HepG2 (cell line): Measurements from ENCODE around the gene SEC62. TPM values are rescaled to one million over a fixed set of nuclear protein-coding genes. Genes with fewer than 3 reads are reported as not detected.

Experiments
- ATAC-seq: fragments of 200-7000 bp; cut with Tn5 transposase; 3 replicates; pipeline ENCODE4 v1.9.1; 2020; ENCODE audit warnings: mild to moderate bottlenecking, moderate library complexity
- BruUV-seq: library from RNA; stranded (reverse); fragments of 400-500 nt; replicated peaks from 2 replicates; lab custom pipeline; 2021; lab: Mats Ljungman, UMichigan
- CTCF ChIA-PET: fragments of 300-600 bp; formaldehyde crosslinking; extraction: SDS; loops from one replicate; lab custom pipeline; 2021; ENCODE audit warnings: low total read pairs, inconsistent platforms, low intra/inter-chr PET ratio; lab: Yijun Ruan, JAX
- POLR2A ChIA-PET: fragments of 350-600 bp; sonication (Branson Sonifier 250); formaldehyde crosslinking; loops from one replicate; lab custom pipeline; 2020; ENCODE audit warnings: antibody characterized with exemption, inconsistent platforms; lab: Yijun Ruan, JAX
- DNase-seq: peaks from one replicate; pipeline ENCODE4 v3.0.0-alpha.2; 2015; ENCODE audit warnings: low spot score
- FAIRE-seq: peaks from 3 replicates; lab custom pipeline; 2011; peaks lifted over from hg19 to GRCh38; lab: Jason Lieb, UNC
- H2AFZ ChIP-seq: one replicate; pipeline ENCODE4 v1.6.1; 2011; ENCODE audit warnings: low read length, inconsistent platforms
- H3K27ac ChIP-seq: fragments of 300-600 bp; 3 replicates; pipeline ENCODE4 v1.8.0; 2011; ENCODE audit warnings: mixed run types, mild to moderate bottlenecking, mixed read lengths, low read length, inconsistent platforms; ENCODE audit not compliant: insufficient read depth; ENCODE audit errors: extremely low read length
- H3K27me3 ChIP-seq, 2 experiments: fragments of 200-600 bp in 1 of 2; 2 replicates in 1 of 2; 3 replicates in 1 of 2; pipeline versions ENCODE4 v1.6.0 to v1.8.0; 2011; ENCODE audit warnings: low read length in 2 of 2, mild to moderate bottlenecking in 2 of 2, moderate library complexity in 2 of 2, inconsistent platforms in 1 of 2; ENCODE audit not compliant: insufficient read depth in 2 of 2, control insufficient read depth in 1 of 2
- H3K36me3 ChIP-seq, 2 experiments: fragments of 200-600 bp in 1 of 2; replicated peaks in 1 of 2; 2 replicates in 1 of 2; 3 replicates in 1 of 2; pipeline versions ENCODE4 v1.5.1 to v1.8.0; 2011; ENCODE audit warnings: low read length in 2 of 2, inconsistent platforms in 1 of 2; ENCODE audit not compliant: insufficient read depth in 2 of 2, control insufficient read depth in 1 of 2
- H3K4me1 ChIP-seq: 2 replicates; pipeline ENCODE4 v1.5.1; 2012; ENCODE audit warnings: low read length, inconsistent platforms; ENCODE audit not compliant: insufficient read depth
- H3K4me2 ChIP-seq: 2 replicates; pipeline ENCODE4 v1.6.0; 2011; ENCODE audit warnings: low read depth, low read length, inconsistent platforms
- H3K4me3 ChIP-seq, 3 experiments: fragments of 200-600 bp in 1 of 3; sonication (generic), shearing (Covaris generic) in 1 of 3; replicated peaks in 1 of 3; 2 replicates each; pipeline ENCODE4 v1.5.1; 2011 to 2016; ENCODE audit warnings: low read length in 3 of 3, inconsistent platforms in 2 of 3, low read depth in 2 of 3, mild to moderate bottlenecking in 2 of 3, control low read depth in 1 of 3, mixed read lengths in 1 of 3; ENCODE audit not compliant: insufficient read depth in 1 of 3
- H3K79me2 ChIP-seq: one replicate; pipeline ENCODE4 v1.6.1; 2011; ENCODE audit warnings: low read length, inconsistent platforms; ENCODE audit not compliant: insufficient read depth
- H3K9ac ChIP-seq: 2 replicates; pipeline ENCODE4 v1.6.0; 2011; ENCODE audit warnings: mild to moderate bottlenecking, low read depth, low read length, inconsistent platforms; ENCODE audit not compliant: insufficient read depth
- H3K9me3 ChIP-seq: 2 replicates; pipeline ENCODE4 v1.5.1; 2012; ENCODE audit warnings: mild to moderate bottlenecking, low read length
- H4K20me1 ChIP-seq: 2 replicates; pipeline ENCODE4 v1.6.0; 2011; ENCODE audit warnings: inconsistent platforms, mild to moderate bottlenecking, low read length, moderate library complexity; ENCODE audit not compliant: insufficient read depth
- GFI1 ChIP-seq: sonication (generic); formaldehyde crosslinking; IDR thresholded peaks from 2 replicates; pipeline ENCODE4 v1.5.0; 2020; ENCODE audit warnings: missing genetic modification reagents, mild to moderate bottlenecking, borderline replicate concordance
- KDM5B ChIP-seq: sonication (generic); formaldehyde crosslinking; IDR thresholded peaks from 2 replicates; pipeline ENCODE4 v1.4.0; 2020; ENCODE audit warnings: missing genetic modification reagents, mild to moderate bottlenecking, borderline replicate concordance
- MXD1 ChIP-seq: sonication (generic); formaldehyde crosslinking; IDR thresholded peaks from 2 replicates; pipeline ENCODE4 v1.4.0; 2020; ENCODE audit warnings: mild to moderate bottlenecking, missing genetic modification reagents
- RBFOX2 ChIP-seq: fragments of 200-400 bp; formaldehyde crosslinking; IDR thresholded peaks from 2 replicates; pipeline ENCODE4 v1.6.1; 2017; ENCODE audit warnings: low read depth, mild to moderate bottlenecking, low read length
- SIN3A ChIP-seq: IDR thresholded peaks from 2 replicates; pipeline ENCODE4 v1.6.1; 2011; ENCODE audit warnings: low read depth, mild to moderate bottlenecking, control low read depth, low read length, borderline replicate concordance
- SP4 ChIP-seq: sonication (generic); formaldehyde crosslinking; IDR thresholded peaks from 2 replicates; pipeline ENCODE4 v1.8.1; 2023; ENCODE audit warnings: mild to moderate bottlenecking, missing genetic modification reagents
- ZBED4 ChIP-seq: sonication (generic); formaldehyde crosslinking; IDR thresholded peaks from 2 replicates; pipeline ENCODE4 v1.4.0; 2020; ENCODE audit warnings: missing genetic modification reagents, borderline replicate concordance
- ZEB1 ChIP-seq: IDR thresholded peaks from 2 replicates; pipeline ENCODE4 v1.6.1; 2012; ENCODE audit warnings: mild to moderate bottlenecking, low read depth, inconsistent platforms; ENCODE audit not compliant: insufficient replicate concordance
- ZHX1 ChIP-seq: sonication (generic); formaldehyde crosslinking; IDR thresholded peaks from 2 replicates; pipeline ENCODE4 v1.8.1; 2022; ENCODE audit warnings: low read depth, mild to moderate bottlenecking, missing genetic modification reagents
- ZNF18 ChIP-seq: sonication (generic); formaldehyde crosslinking; IDR thresholded peaks from 2 replicates; pipeline ENCODE4 v1.8.0; 2022; ENCODE audit warnings: mild to moderate bottlenecking, missing genetic modification reagents; ENCODE audit not compliant: insufficient replicate concordance
- ZNF264 ChIP-seq: sonication (generic); formaldehyde crosslinking; IDR thresholded peaks from 2 replicates; pipeline ENCODE4 v1.4.0; 2020; ENCODE audit warnings: missing genetic modification reagents
- ZNF33B ChIP-seq: sonication (generic); formaldehyde crosslinking; IDR thresholded peaks from 2 replicates; pipeline ENCODE4 v1.5.1; 2020; ENCODE audit warnings: mild to moderate bottlenecking, missing genetic modification reagents
- ZNF552 ChIP-seq: sonication (generic); formaldehyde crosslinking; IDR thresholded peaks from 2 replicates; pipeline ENCODE4 v1.9.0; 2022; ENCODE audit warnings: missing genetic modification reagents, mild to moderate bottlenecking, borderline replicate concordance
- ZNF615 ChIP-seq: sonication (generic); formaldehyde crosslinking; IDR thresholded peaks from 2 replicates; pipeline ENCODE4 v1.5.0; 2020; ENCODE audit warnings: mild to moderate bottlenecking, missing genetic modification reagents, borderline replicate concordance
- ZNF775 ChIP-seq: sonication (generic); formaldehyde crosslinking; IDR thresholded peaks from 2 replicates; pipeline ENCODE4 v1.4.0; 2020; ENCODE audit warnings: missing genetic modification reagents, mild to moderate bottlenecking, moderate library complexity, borderline replicate concordance
- ZNF780A ChIP-seq: sonication (generic); formaldehyde crosslinking; IDR thresholded peaks from 2 replicates; pipeline ENCODE4 v1.8.0; 2022; ENCODE audit warnings: mild to moderate bottlenecking, missing genetic modification reagents, moderate library complexity
- WGBS: methylation state at CpG from one replicate; pipeline ENCODE4 v1.1.6; 2017; ENCODE audit warnings: low lambda C conversion rate; 5-methylcytosine and 5-hydroxymethylcytosine counted together
- in situ Hi-C: cut with HindIII; loops from 2 replicates; pipeline ENCODE4 v1.10.0; 2017; ENCODE audit warnings: low pct_unique_long_range_greater_than_20kb; ENCODE audit not compliant: extremely low pct_ligation_motif_present
- intact Hi-C: fragments of 100-400 bp; cut with micrococcal nuclease; formaldehyde crosslinking; loops from one replicate; pipeline ENCODE4 v1.10.0; 2022; ENCODE audit not compliant: unreplicated experiment
- polyA plus RNA-seq, 8 experiments: library from polyadenylated mRNA; depleted of rRNA in 3 of 8; stranded (reverse) in 7 of 8; unstranded in 1 of 8; fragments of >200 nt; fragmentation: Illumina TruSeq in 4 of 8; extraction: Trizol in 4 of 8; gene quantifications; 2 replicates each; pipeline versions ENCODE4 v1.2.1 to v1.2.3, GENCODE V29; 2011 to 2016; ENCODE audit warnings: low read depth in 4 of 8, missing spikeins in 1 of 8, mixed read lengths in 1 of 8; ENCODE audit not compliant: insufficient read depth in 1 of 8
- total RNA-seq, 5 experiments: library from RNA; depleted of rRNA; stranded (reverse); fragments of >200 nt; fragmentation: Illumina TruSeq; extraction: Trizol; gene quantifications; 2 replicates each; pipeline ENCODE4 v1.2.3, GENCODE V29; 2016; ENCODE audit warnings: low read depth in 1 of 5

The SEC62 gene
- total and polyA plus RNA-seq, 2 of the 13 experiments (the other 11 are each of a cell fraction or from before 2014, with no cell fraction given) = 54.0 to 68.7 TPM

- no peak for DNase-seq
- Histone ChIP-seq H3K9ac (no peak overlapping the region), H3K4me1 (no peaks in the 10 kb centered on the region), H3K4me3 (no peak overlapping the region), H3K36me3 (peaks cover 8 to 30% of the 10 kb centered on the region in 2 experiments; a peak in 3 of 5 replicates), H4K20me1 (no peaks in the 10 kb centered on the region), H2AFZ (no peak overlapping the region), H3K9me3 (no peaks in the 10 kb centered on the region), H3K27me3 (no peaks in the 10 kb centered on the region), H3K27ac (no peak overlapping the region), H3K79me2 (no peaks in the 10 kb centered on the region), H3K4me2 (no peak overlapping the region)
- in situ Hi-C loops = no loop called here
- ATAC-seq = no peak
- ChIA-PET CTCF (no interaction called here), POLR2A (no interaction called here)
- no peak for FAIRE-seq
- no TSS peak for BruUV-seq
- 97% methylated on average over 5 of the region's 5 CpGs for WGBS
- intact Hi-C loops = no loop called here
- no peak for TF ChIP-seq KDM5B (CRISPR knock-in tag)
- no peak for TF ChIP-seq ZBED4 (CRISPR knock-in tag)
- TF ChIP-seq RBFOX2 = no peak
- no peak for TF ChIP-seq ZEB1
- TF ChIP-seq ZNF264 (CRISPR knock-in tag) = no peak
- TF ChIP-seq SIN3A = no peak
- no peak for TF ChIP-seq SP4
- TF ChIP-seq ZNF33B (CRISPR knock-in tag) = no peak
- TF ChIP-seq MXD1 (CRISPR knock-in tag) = no peak
- no peak for TF ChIP-seq ZNF780A (CRISPR knock-in tag)
- no peak for TF ChIP-seq ZHX1
- no peak for TF ChIP-seq ZNF18 (CRISPR knock-in tag)
- TF ChIP-seq ZNF615 = no peak
- no peak for TF ChIP-seq ZNF775 (CRISPR knock-in tag)
- TF ChIP-seq GFI1 (CRISPR knock-in tag) = no peak
- no peak for TF ChIP-seq ZNF552 (CRISPR knock-in tag)
Measured at GRCh38 chr3:169992781-169993180, 26.2 kb downstream of the SEC62 start.
